ENCODE measurements around the gene RAB8B.

Gene RAB8B

DNA sequence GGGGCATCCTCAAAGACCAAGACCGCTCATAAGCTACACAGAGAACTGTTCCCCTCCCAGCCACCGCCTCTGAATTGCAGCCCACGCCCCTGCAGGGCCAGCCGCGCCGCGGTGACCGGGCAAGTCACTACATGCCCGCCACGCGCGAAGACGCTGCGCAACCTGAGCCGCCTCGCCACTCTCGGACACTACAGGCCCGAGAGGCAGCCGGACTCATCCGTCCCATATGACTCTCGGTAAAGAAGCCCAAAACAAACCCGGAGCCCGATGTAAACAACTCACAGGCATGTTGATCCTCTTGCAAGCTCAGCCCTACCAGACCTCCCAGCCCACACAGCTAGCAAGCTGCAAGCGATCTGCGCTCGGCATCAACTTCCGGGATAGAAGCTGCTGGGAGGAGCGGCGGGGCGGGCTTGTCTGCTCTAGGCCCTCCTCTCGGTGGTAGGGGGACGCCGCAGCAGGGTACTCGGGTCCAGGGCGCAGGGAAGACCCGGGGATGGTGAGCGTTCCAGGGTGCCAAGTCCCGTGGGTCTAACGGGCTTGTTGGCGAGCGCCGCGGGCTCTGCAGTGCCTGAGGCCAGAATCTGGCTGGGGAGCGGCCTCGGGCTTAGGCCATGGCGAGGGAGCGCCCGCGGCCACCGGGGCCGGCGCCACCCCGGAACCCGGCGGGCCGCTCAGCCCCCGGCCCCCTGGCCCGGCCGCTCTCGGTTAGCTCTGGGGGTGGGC, 32.1 kb upstream of the RAB8B start, which contains the start of gene RPS27L (continued):
- TF ChIP-seq ZSCAN18 (tag by site-specific recombination; IDR thresholded peaks at IDR 0.05) (no peak), ZBTB6 (tag by site-specific recombination; IDR thresholded peaks at IDR 0.05) (no peak), ZFP3 (tag by site-specific recombination; IDR thresholded peaks at IDR 0.05; ENCODE audit: low read depth) (no peak), TCF7L2 (IDR thresholded peaks at IDR 0.05; ENCODE audit: borderline replicate concordance, low read depth, low read length) (no peak), ZNF843 (tag by site-specific recombination; IDR thresholded peaks at IDR 0.05) (peak; percentile 65), ZNF280D (tag by site-specific recombination; IDR thresholded peaks at IDR 0.05) (no peak), ZNF701 (tag by site-specific recombination; IDR thresholded peaks at IDR 0.05) (no peak), IKZF3 (tag by site-specific recombination; IDR thresholded peaks at IDR 0.05) (no peak), ZNF214 (tag by site-specific recombination; IDR thresholded peaks at IDR 0.05; ENCODE audit: borderline replicate concordance) (no peak), ZNF274 (IDR thresholded peaks at IDR 0.05; ENCODE audit: low read length) (no peak), ZNF274 (tag by site-specific recombination; IDR thresholded peaks at IDR 0.05; ENCODE audit: borderline replicate concordance) (no peak), ZNF223 (tag by site-specific recombination; IDR thresholded peaks at IDR 0.05) (no peak), ZXDB (tag by site-specific recombination; IDR thresholded peaks at IDR 0.05) (peak; percentile 97), ZNF394 (tag by site-specific recombination; IDR thresholded peaks at IDR 0.05; ENCODE audit: borderline replicate concordance) (peak; percentile 93), PRDM10 (tag by site-specific recombination; IDR thresholded peaks at IDR 0.05) (peak; percentile 35; the same call in 1 of the 2 replicates), PRDM1 (tag by site-specific recombination; IDR thresholded peaks at IDR 0.05) (no peak), ZBTB8A (tag by site-specific recombination; IDR thresholded peaks at IDR 0.05) (peak; percentile 73), ZNF837 (tag by site-specific recombination; IDR thresholded peaks at IDR 0.05) (no peak)
- TF ChIP-seq, protein P1, sequence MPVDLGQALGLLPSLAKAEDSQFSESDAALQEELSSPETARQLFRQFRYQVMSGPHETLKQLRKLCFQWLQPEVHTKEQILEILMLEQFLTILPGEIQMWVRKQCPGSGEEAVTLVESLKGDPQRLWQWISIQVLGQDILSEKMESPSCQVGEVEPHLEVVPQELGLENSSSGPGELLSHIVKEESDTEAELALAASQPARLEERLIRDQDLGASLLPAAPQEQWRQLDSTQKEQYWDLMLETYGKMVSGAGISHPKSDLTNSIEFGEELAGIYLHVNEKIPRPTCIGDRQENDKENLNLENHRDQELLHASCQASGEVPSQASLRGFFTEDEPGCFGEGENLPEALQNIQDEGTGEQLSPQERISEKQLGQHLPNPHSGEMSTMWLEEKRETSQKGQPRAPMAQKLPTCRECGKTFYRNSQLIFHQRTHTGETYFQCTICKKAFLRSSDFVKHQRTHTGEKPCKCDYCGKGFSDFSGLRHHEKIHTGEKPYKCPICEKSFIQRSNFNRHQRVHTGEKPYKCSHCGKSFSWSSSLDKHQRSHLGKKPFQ (tag by site-specific recombination; IDR thresholded peaks at IDR 0.05) = no peak
- TF ChIP-seq, protein P2, sequence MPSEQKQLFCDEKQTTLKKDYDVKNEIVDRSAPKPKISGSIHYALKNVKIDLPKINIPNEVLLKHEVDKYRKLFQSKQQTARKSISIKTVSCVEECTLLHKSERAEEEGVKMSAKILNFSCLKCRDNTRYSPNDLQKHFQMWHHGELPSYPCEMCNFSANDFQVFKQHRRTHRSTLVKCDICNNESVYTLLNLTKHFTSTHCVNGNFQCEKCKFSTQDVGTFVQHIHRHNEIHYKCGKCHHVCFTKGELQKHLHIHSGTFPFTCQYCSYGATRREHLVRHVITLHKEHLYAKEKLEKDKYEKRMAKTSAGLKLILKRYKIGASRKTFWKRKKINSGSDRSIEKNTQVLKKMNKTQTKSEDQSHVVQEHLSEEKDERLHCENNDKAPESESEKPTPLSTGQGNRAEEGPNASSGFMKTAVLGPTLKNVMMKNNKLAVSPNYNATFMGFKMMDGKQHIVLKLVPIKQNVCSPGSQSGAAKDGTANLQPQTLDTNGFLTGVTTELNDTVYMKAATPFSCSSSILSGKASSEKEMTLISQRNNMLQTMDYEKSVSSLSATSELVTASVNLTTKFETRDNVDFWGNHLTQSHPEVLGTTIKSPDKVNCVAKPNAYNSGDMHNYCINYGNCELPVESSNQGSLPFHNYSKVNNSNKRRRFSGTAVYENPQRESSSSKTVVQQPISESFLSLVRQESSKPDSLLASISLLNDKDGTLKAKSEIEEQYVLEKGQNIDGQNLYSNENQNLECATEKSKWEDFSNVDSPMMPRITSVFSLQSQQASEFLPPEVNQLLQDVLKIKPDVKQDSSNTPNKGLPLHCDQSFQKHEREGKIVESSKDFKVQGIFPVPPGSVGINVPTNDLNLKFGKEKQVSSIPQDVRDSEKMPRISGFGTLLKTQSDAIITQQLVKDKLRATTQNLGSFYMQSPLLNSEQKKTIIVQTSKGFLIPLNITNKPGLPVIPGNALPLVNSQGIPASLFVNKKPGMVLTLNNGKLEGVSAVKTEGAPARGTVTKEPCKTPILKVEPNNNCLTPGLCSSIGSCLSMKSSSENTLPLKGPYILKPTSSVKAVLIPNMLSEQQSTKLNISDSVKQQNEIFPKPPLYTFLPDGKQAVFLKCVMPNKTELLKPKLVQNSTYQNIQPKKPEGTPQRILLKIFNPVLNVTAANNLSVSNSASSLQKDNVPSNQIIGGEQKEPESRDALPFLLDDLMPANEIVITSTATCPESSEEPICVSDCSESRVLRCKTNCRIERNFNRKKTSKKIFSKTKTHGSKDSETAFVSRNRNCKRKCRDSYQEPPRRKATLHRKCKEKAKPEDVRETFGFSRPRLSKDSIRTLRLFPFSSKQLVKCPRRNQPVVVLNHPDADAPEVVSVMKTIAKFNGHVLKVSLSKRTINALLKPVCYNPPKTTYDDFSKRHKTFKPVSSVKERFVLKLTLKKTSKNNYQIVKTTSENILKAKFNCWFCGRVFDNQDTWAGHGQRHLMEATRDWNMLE (tag by site-specific recombination; conservative IDR thresholded peaks at IDR 0.05; ENCODE audit: low read depth) = no peak
- TF ChIP-seq, protein P3, sequence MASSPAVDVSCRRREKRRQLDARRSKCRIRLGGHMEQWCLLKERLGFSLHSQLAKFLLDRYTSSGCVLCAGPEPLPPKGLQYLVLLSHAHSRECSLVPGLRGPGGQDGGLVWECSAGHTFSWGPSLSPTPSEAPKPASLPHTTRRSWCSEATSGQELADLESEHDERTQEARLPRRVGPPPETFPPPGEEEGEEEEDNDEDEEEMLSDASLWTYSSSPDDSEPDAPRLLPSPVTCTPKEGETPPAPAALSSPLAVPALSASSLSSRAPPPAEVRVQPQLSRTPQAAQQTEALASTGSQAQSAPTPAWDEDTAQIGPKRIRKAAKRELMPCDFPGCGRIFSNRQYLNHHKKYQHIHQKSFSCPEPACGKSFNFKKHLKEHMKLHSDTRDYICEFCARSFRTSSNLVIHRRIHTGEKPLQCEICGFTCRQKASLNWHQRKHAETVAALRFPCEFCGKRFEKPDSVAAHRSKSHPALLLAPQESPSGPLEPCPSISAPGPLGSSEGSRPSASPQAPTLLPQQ (tag by site-specific recombination; IDR thresholded peaks at IDR 0.05) = peak; percentile 76; the same call in 1 of the 2 replicates
